22Rv1 (cell line): ENCODE results near the gene DENND1C.
A peak's percentile ranks its signal among the peaks of the same experiment; 100 is the strongest.

ENCODE experiments used
- H3K27ac ChIP-seq: fragments of 450-650 bp; 2 replicates; pipeline ENCODE4 v1.5.1; 2017
- ZFX ChIP-seq: fragments of 450-650 bp; IDR thresholded peaks from 2 replicates; pipeline ENCODE4 v1.6.1; 2017; ENCODE audit warnings: antibody characterized with exemption, borderline replicate concordance
- TF ChIP-seq, protein P1 (sequence below): fragments of 450-650 bp; IDR thresholded peaks from 2 replicates; pipeline ENCODE4 v1.5.1; 2017; ENCODE audit warnings: mild to moderate bottlenecking

DENND1C gene

DNA sequence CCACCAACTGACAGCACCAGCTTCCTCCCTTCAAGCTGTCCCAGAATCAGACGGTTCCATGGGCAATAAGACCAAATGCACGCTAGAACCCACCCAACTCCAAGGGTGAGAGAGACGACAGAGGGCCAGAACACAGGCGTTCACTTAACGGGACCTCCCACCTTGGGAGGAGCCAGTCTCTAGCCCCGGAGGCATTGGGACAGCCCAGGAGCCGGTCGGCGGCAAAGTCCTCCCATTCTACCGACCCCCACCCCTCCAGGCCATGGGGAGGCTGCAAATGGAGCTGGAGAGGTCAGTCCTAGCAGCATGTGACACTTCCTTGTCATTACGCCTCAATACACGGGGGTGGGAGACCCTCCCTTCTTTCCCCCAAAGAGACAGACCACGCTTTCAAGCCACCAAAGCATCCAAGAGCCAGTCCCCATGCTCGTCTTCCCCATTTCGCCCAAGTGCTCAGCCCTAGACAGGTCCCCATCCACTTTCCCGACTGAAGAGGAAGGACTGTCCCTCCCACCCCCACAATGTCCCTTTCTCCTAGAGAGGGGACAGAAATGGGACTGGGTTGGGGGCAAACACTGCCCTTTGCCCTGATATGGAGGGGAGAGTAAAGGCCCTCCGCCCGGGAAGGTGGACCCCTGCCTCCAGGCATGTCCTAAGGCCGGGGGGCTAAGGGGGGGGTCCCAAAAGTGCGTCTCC, 57.9 kb downstream of the DENND1C start:
- H3K27ac ChIP-seq: peak overlapping the region; percentile 85
- TF ChIP-seq ZFX: no peak
- TF ChIP-seq, protein P1, sequence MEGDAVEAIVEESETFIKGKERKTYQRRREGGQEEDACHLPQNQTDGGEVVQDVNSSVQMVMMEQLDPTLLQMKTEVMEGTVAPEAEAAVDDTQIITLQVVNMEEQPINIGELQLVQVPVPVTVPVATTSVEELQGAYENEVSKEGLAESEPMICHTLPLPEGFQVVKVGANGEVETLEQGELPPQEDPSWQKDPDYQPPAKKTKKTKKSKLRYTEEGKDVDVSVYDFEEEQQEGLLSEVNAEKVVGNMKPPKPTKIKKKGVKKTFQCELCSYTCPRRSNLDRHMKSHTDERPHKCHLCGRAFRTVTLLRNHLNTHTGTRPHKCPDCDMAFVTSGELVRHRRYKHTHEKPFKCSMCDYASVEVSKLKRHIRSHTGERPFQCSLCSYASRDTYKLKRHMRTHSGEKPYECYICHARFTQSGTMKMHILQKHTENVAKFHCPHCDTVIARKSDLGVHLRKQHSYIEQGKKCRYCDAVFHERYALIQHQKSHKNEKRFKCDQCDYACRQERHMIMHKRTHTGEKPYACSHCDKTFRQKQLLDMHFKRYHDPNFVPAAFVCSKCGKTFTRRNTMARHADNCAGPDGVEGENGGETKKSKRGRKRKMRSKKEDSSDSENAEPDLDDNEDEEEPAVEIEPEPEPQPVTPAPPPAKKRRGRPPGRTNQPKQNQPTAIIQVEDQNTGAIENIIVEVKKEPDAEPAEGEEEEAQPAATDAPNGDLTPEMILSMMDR: no peak

DNA sequence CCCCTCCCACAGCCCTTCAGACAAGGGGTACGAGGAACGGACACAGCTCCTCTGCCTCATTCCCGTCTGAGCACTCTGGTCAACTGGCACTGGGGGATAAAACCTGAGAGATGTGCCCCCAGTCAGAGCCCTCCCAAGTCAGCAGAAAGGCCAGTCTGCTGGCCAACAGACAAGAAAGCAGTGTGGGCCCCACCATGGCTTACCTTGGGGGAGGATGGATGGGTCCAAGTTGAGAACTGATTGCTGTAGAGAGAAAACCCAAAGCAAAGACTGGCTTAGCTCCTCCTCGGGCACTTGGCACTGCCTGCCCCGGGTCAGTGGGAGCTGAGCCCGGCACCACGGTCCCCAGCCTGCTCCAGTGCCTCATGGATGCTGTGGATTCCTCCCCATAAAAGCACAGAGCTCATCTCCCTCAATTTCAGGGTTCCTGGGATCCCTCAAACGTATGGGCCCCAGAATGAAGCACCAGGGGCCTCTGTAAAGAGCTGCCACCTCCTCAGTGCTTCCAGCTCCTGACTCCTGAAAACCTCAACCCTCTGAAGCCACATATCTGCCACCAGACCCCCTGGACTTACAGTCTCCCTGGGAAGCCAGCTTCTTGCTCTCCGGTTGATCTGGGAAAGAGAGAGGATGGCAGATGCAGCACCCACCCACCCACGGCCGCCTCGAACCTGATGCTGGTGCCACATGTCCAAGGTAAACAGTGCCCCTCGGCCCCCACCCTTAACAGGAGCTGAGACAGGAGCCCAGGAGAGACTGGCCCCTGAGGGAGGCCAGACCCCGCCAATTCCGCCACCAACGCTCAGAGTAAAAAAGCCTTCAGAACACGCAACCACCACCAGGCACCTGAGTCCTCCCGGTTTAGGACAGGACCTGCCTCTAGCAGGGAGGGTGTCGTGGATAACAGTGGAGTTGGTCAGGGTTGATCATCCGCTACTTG, 60.2 kb downstream of the DENND1C start:
- TF ChIP-seq, protein P1: no peak
- TF ChIP-seq ZFX: no peak
- no peak overlapping the region for H3K27ac ChIP-seq

DNA sequence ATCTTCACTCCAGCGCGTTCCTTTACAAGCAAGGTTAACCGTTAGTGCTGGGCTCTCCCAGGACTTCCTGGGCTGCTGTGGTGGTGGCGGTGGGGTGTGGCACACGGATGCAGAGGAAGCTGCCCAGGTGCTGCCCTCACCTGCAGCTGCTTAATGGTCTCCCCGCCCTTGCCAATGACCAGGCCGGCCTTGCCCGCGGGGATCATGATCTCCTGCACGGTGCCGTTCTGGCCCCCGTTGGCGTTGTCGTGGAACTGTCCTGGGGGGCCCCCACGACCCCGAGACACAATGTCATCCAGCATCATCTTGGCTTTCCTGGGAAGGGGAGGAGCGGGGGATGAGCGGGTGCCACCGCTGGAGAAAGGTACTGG, 63.0 kb downstream of the DENND1C start:
- no peak for TF ChIP-seq ZFX
- TF ChIP-seq, protein P1: no peak
- no peak overlapping the region for H3K27ac ChIP-seq

DNA sequence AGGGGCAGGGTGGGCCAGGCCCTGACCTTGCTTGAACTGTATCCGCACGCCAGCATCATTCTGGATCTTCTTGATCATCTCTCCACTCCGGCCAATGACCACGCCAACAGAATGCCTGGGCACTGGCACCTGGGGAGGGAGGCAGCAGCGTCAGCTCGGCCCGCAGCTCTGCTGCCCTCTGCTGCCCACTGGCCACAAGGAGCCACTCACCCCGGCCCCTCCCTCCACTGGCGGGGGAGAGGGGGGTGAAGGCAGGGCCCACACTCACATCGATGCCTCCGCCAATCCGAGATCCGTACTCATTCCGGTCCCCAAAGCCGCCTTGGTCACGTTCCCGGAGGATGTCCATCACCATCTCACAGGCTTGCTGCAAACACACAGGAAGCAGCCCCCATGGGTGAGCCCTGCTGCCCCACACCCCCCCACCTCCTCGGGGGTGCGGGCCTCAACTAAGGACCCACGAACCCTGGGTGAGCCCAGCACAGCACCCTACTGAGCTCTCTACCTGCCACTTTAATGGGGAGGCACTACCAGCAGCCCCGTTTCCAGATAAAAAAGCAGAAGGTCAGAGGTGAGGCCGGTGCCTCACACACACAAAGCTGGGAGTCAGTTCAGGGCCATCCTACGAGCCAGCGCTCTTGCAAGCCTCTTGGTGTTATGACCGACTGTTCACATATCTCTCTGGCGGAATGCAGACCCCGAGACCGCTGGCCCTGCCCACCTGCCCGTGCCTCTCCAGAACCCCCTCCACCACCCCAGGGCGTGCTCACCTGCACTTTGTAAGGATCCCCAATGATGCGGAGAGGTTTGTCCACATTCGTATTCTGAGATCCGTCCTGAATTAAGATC, 63.6 kb downstream of the DENND1C start:
- no peak overlapping the region for H3K27ac ChIP-seq
- TF ChIP-seq ZFX: no peak
- TF ChIP-seq, protein P1: peak; percentile 57
